Mucosa of descending colon (tissue), 3 donors: ENCODE measurements around the gene CFAP61. TPM values are rescaled to one million over a fixed set of nuclear protein-coding genes. Genes with fewer than 3 reads are reported as not detected.

Experiments
- ATAC-seq: fragments of 200-7000 bp; cut with Tn5 transposase; one replicate; pipeline ENCODE4 v1.9.1; 2020; ENCODE audit warnings: mild to moderate bottlenecking, moderate library complexity
- DNase-seq, 3 donors: peaks; one replicate each; pipeline ENCODE4 v3.0.0-alpha.2; 2020
- H3K36me3 ChIP-seq: fragments of 200-600 bp; one replicate; pipeline ENCODE4 v1.8.0; 2021; ENCODE audit warnings: low read depth, mild to moderate bottlenecking
- H3K4me1 ChIP-seq: fragments of 200-600 bp; one replicate; pipeline ENCODE4 v1.8.0; 2021; ENCODE audit warnings: low read depth, mild to moderate bottlenecking
- H3K4me3 ChIP-seq: fragments of 200-600 bp; one replicate; pipeline ENCODE4 v1.8.0; 2021; ENCODE audit warnings: mild to moderate bottlenecking
- H3K9me3 ChIP-seq: fragments of 200-600 bp; one replicate; pipeline ENCODE4 v1.8.0; 2021; ENCODE audit warnings: mild to moderate bottlenecking
- CTCF ChIP-seq: fragments of 200-600 bp; IDR thresholded peaks from one replicate; pipeline ENCODE4 v1.8.0; 2022; ENCODE audit warnings: antibody characterized with exemption, mild to moderate bottlenecking
- intact Hi-C, 2 donors: fragments of 100-400 bp; cut with DNase I in 1 of 2; cut with micrococcal nuclease in 1 of 2; formaldehyde crosslinking; loops; one replicate each; pipeline versions ENCODE4 v1.11.0 to v1.11.1; 2022; cut with DNase I, micrococcal nuclease
- total RNA-seq, 3 donors: library from RNA; stranded (reverse); fragmentation: NEBNext Ultra II Directional in 2 of 3; extraction: Animal tissue kit (Norgen Biotek cat#: 25700) in 2 of 3; gene quantifications; one replicate each; pipeline versions ENCODE4 v1.2.1 to v1.2.4, GENCODE V29; 2021 to 2023
- donor health status: DM: no; HTN: no; CAD: no; lungs with moderate emphysema.
- donor health status: DM: no; HTN: no; CAD: no.
- donor health status: DM: no; HTN: yes; CAD: no.

The CFAP61 gene
- total RNA-seq, 3 donors from 2014 or later, result 0.35 to 0.79 TPM; not detected in 1

GRCh38 chr20:20230741-20231140 lies 178.4 kb downstream of the CFAP61 start:
- Histone ChIP-seq H3K4me3 (no peak overlapping the region), H3K9me3 (no peaks in the 10 kb centered on the region), H3K4me1 (no peaks in the 10 kb centered on the region), H3K36me3 (no peaks in the 10 kb centered on the region)
- TF ChIP-seq CTCF, result no peak
- ATAC-seq, result no peak
- intact Hi-C loops, result no loop called here
- DNase-seq, result no peak

GRCh38 chr20:20231528-20232298 lies 179.4 kb downstream of the CFAP61 start:
- H3K4me1 ChIP-seq, result no peaks in the 10 kb centered on the region
- no peak for DNase-seq
- no peak for ATAC-seq
- intact Hi-C loops, result no loop called here
- no peaks in the 10 kb centered on the region for H3K36me3 ChIP-seq
- no peak overlapping the region for H3K4me3 ChIP-seq
- no peak for TF ChIP-seq CTCF
- no peaks in the 10 kb centered on the region for H3K9me3 ChIP-seq

- no peak for TF ChIP-seq CTCF
- H3K4me3 ChIP-seq, result no peak overlapping the region
- no peaks in the 10 kb centered on the region for H3K9me3 ChIP-seq
- intact Hi-C loops, result no loop called here
- no peaks in the 10 kb centered on the region for H3K4me1 ChIP-seq
- no peak for DNase-seq
- H3K36me3 ChIP-seq, result no peaks in the 10 kb centered on the region
- ATAC-seq, result no peak
Observed at GRCh38 chr20:20233041-20233514, 180.7 kb downstream of the CFAP61 start.

GRCh38 chr20:20235681-20236080 lies 183.3 kb downstream of the CFAP61 start:
- ATAC-seq (no peak), DNase-seq (no peak)
- intact Hi-C loops, result no loop called here
- Histone ChIP-seq H3K9me3 (no peaks in the 10 kb centered on the region), H3K36me3 (no peaks in the 10 kb centered on the region), H3K4me1 (no peaks in the 10 kb centered on the region), H3K4me3 (no peak overlapping the region)
- TF ChIP-seq CTCF, result no peak

GRCh38 chr20:20237093-20237959 lies 185.0 kb downstream of the CFAP61 start:
- peak; percentile 49 for TF ChIP-seq CTCF
- no peaks in the 10 kb centered on the region for H3K36me3 ChIP-seq
- no peak overlapping the region for H3K4me3 ChIP-seq
- ATAC-seq, result peak; percentile 82
- H3K4me1 ChIP-seq, result no peaks in the 10 kb centered on the region
- DNase-seq, result peak in 2 of 3 donors; percentile 41 to 62
- intact Hi-C loops, result no loop called here
- no peaks in the 10 kb centered on the region for H3K9me3 ChIP-seq
